Neural progenitor cell (in vitro differentiated cells): ENCODE measurements around the gene ANKRD6. TPM values are rescaled to one million over a fixed set of nuclear protein-coding genes. Genes with fewer than 3 reads are reported as not detected.

Experiments used
- DNase-seq: peaks from one replicate; pipeline ENCODE4 v3.0.0-alpha.2; 2016; ENCODE audit warnings: low spot score
- H2AFZ ChIP-seq: fragments of 200-600 bp; sonication (generic); replicated peaks from 2 replicates; pipeline ENCODE4 v1.6.1; 2016; ENCODE audit warnings: antibody characterized with exemption
- H3F3A ChIP-seq: fragments of 200-600 bp; sonication (generic); 2 replicates; pipeline ENCODE4 v1.6.1; 2016; ENCODE audit warnings: antibody characterized with exemption, low read depth
- H3K27ac ChIP-seq: fragments of 200-600 bp; sonication (generic); 2 replicates; pipeline ENCODE4 v1.5.1; 2016; ENCODE audit warnings: mild to moderate bottlenecking
- H3K27me3 ChIP-seq: fragments of 200-600 bp; sonication (generic); 2 replicates; pipeline ENCODE4 v1.6.1; 2016; ENCODE audit warnings: mild to moderate bottlenecking, moderate library complexity
- H3K36me3 ChIP-seq: fragments of 200-600 bp; sonication (generic); 2 replicates; pipeline ENCODE4 v1.5.1; 2016
- H3K4me1 ChIP-seq: fragments of 200-600 bp; sonication (generic); 2 replicates; pipeline ENCODE4 v1.6.1; 2016; ENCODE audit warnings: mixed run types
- H3K4me2 ChIP-seq: fragments of 200-600 bp; sonication (generic); 2 replicates; pipeline ENCODE4 v1.6.1; 2016
- H3K4me3 ChIP-seq: fragments of 200-600 bp; sonication (generic); 2 replicates; pipeline ENCODE4 v1.5.1; 2016
- H3K79me2 ChIP-seq: fragments of 200-600 bp; sonication (generic); 2 replicates; pipeline ENCODE4 v1.6.1; 2016; ENCODE audit warnings: low read depth
- H3K9ac ChIP-seq: fragments of 200-600 bp; sonication (generic); 2 replicates; pipeline ENCODE4 v1.6.1; 2016
- H3K9me3 ChIP-seq: fragments of 200-600 bp; sonication (generic); 2 replicates; pipeline ENCODE4 v1.5.1; 2016; ENCODE audit warnings: low read depth
- H4K20me1 ChIP-seq: fragments of 200-600 bp; sonication (generic); 2 replicates; pipeline ENCODE4 v1.6.1; 2016; ENCODE audit warnings: low read depth
- H3K27ac Mint-ChIP-seq: 3 replicates; pipeline ENCODE4 v1.8.0; 2021; ENCODE audit warnings: mixed read lengths
- H3K27me3 Mint-ChIP-seq: 2 replicates; pipeline ENCODE4 v1.8.0; 2022; ENCODE audit warnings: low read depth, mild to moderate bottlenecking, inconsistent platforms, moderate library complexity, mixed read lengths; ENCODE audit not compliant: insufficient read depth
- H3K36me3 Mint-ChIP-seq: 3 replicates; pipeline ENCODE4 v1.8.0; 2021; ENCODE audit warnings: mixed read lengths
- H3K4me1 Mint-ChIP-seq: 3 replicates; pipeline ENCODE4 v1.8.0; 2021; ENCODE audit warnings: mixed read lengths
- H3K4me3 Mint-ChIP-seq: 3 replicates; pipeline ENCODE4 v1.8.0; 2021; ENCODE audit warnings: mild to moderate bottlenecking, moderate library complexity, mixed read lengths
- H3K9me3 Mint-ChIP-seq: 3 replicates; pipeline ENCODE4 v1.8.0; 2020; ENCODE audit warnings: mixed read lengths
- CTCF ChIP-seq: fragments of 200-600 bp; sonication (generic); IDR thresholded peaks from 2 replicates; pipeline ENCODE4 v1.5.1; 2017; ENCODE audit warnings: antibody characterized with exemption, mild to moderate bottlenecking
- EZH2 ChIP-seq: fragments of 200-600 bp; sonication (generic); IDR thresholded peaks from 2 replicates; pipeline ENCODE4 v1.6.1; 2017; ENCODE audit warnings: antibody characterized with exemption, mild to moderate bottlenecking, moderate library complexity
- EZH2phosphoT487 ChIP-seq: fragments of 200-600 bp; sonication (generic); IDR thresholded peaks from 2 replicates; pipeline ENCODE4 v1.6.1; 2017; ENCODE audit warnings: antibody characterized with exemption
- total RNA-seq: library from RNA; depleted of rRNA; stranded (reverse); fragments of >200 nt; gene quantifications from 2 replicates; pipeline ENCODE4 v1.2.3, GENCODE V29; 2015; ENCODE audit warnings: low replicate concordance

The ANKRD6 gene
- total RNA-seq, 1 donor from 2014 or later: 36.3 TPM

DNA sequence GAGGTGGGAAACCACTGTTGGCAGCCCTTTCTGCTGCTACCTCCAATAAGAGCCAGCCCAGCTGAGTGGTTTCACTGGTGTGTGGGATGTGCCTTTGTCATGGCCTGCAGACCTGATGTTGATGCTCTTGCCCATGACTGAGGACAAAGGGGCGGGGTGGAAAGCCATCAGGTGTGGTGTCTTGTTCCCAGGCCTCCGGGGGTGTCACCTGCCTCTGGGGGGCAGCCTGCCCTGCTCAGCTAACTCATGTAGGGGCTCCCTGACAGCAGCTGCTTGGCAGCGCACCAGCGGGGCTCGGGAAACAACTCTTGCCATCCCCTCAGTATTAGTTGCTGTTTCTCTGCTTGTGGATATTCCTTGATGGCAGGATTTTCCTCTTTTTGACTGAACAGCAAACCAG is 114.3 kb downstream of the ANKRD6 start:
- no peaks in the 10 kb centered on the region for H3K9me3 ChIP-seq
- no peak overlapping the region for H3K9ac ChIP-seq
- no peaks in the 10 kb centered on the region for H3F3A ChIP-seq
- TF ChIP-seq EZH2phosphoT487 (no peak), EZH2 (no peak), CTCF (no peak)
- H3K4me3 Mint-ChIP-seq: no peak overlapping the region
- H3K36me3 Mint-ChIP-seq: peaks cover 11% of the 10 kb centered on the region
- no peaks in the 10 kb centered on the region for H3K79me2 ChIP-seq
- no peak overlapping the region for H3K4me2 ChIP-seq
- H3K27me3 Mint-ChIP-seq: peaks cover 4% of the 10 kb centered on the region
- no peaks in the 10 kb centered on the region for H3K36me3 ChIP-seq
- peaks cover 8% of the 10 kb centered on the region for H3K9me3 Mint-ChIP-seq
- H3K4me1 ChIP-seq: peaks cover 14% of the 10 kb centered on the region
- H3K4me1 Mint-ChIP-seq: peaks cover 11% of the 10 kb centered on the region
- H4K20me1 ChIP-seq: no peaks in the 10 kb centered on the region
- no peaks in the 10 kb centered on the region for H3K27me3 ChIP-seq
- H3K27ac ChIP-seq: no peak overlapping the region
- no peak overlapping the region for H3K4me3 ChIP-seq
- no peak for DNase-seq
- H2AFZ ChIP-seq: no peak overlapping the region
- H3K27ac Mint-ChIP-seq: no peak overlapping the region

DNA sequence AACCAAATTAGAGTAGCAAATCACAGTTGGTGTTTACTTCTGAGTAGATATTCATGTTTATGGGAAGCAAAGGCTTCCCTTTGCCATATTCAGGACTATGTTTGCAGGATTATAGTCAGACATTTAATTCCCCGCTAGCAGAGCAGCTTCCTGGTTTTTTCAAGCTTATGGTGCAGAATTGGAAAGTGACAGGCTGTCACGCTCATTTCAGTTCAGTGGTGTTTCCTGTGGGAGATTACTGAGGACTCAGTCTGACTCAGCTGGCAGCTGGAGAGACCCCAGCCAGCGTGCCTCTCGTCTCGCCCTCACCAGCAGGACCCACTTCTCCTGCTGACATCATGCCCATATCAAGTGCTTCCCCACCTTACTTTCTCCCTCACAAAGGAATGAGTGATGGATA is 120.5 kb downstream of the ANKRD6 start:
- TF ChIP-seq EZH2phosphoT487: no peak
- TF ChIP-seq EZH2: no peak
- no peak for TF ChIP-seq CTCF
- Mint-ChIP-seq H3K27ac (no peak overlapping the region), H3K36me3 (peaks cover 8% of the 10 kb centered on the region), H3K4me1 (peaks cover 18% of the 10 kb centered on the region), H3K9me3 (peaks cover 20% of the 10 kb centered on the region), H3K4me3 (no peak overlapping the region), H3K27me3 (no peaks in the 10 kb centered on the region)
- no peaks in the 10 kb centered on the region for H4K20me1 ChIP-seq
- no peaks in the 10 kb centered on the region for H3K79me2 ChIP-seq
- peaks cover 4% of the 10 kb centered on the region for H3F3A ChIP-seq
- no peak overlapping the region for H2AFZ ChIP-seq
- DNase-seq: no peak
- H3K4me3 ChIP-seq: no peak overlapping the region
- no peak overlapping the region for H3K9ac ChIP-seq
- H3K36me3 ChIP-seq: no peaks in the 10 kb centered on the region
- H3K9me3 ChIP-seq: peaks cover 13% of the 10 kb centered on the region
- H3K27me3 ChIP-seq: no peaks in the 10 kb centered on the region
- no peak overlapping the region for H3K4me2 ChIP-seq
- no peak overlapping the region for H3K27ac ChIP-seq
- peaks cover 16% of the 10 kb centered on the region for H3K4me1 ChIP-seq

- TF ChIP-seq EZH2: no peak
- no peak for TF ChIP-seq EZH2phosphoT487
- TF ChIP-seq CTCF: no peak
Observed at GRCh38 chr6:89554106-89554505, 121.2 kb downstream of the ANKRD6 start.

More at GRCh38 chr6:89554106-89554505, 121.2 kb downstream of the ANKRD6 start:
- Histone ChIP-seq H2AFZ (no peak overlapping the region), H3K4me3 (no peak overlapping the region), H3K27me3 (no peaks in the 10 kb centered on the region), H3K4me2 (no peak overlapping the region), H4K20me1 (no peaks in the 10 kb centered on the region), H3F3A (peaks cover 5% of the 10 kb centered on the region), H3K4me1 (peaks cover 16% of the 10 kb centered on the region), H3K9me3 (peaks cover 13% of the 10 kb centered on the region), H3K27ac (no peak overlapping the region), H3K36me3 (no peaks in the 10 kb centered on the region), H3K9ac (no peak overlapping the region), H3K79me2 (no peaks in the 10 kb centered on the region)
- Mint-ChIP-seq H3K4me1 (peaks cover 18% of the 10 kb centered on the region), H3K4me3 (no peak overlapping the region), H3K27ac (no peak overlapping the region), H3K36me3 (peaks cover 8% of the 10 kb centered on the region), H3K27me3 (no peaks in the 10 kb centered on the region), H3K9me3 (peaks cover 21% of the 10 kb centered on the region)
- DNase-seq: no peak
